Gastroesophageal sphincter (tissue), 4 donors: ENCODE measurements around the gene FA2H. TPM values are rescaled to one million over a fixed set of nuclear protein-coding genes. Genes with fewer than 3 reads are reported as not detected.

Experiments
- ATAC-seq: fragments of 150-250 bp; one replicate; pipeline ENCODE4 v1.9.1; 2016; ENCODE audit warnings: mild to moderate bottlenecking, moderate library complexity
- H3K27ac ChIP-seq, 4 donors: fragments of 200-600 bp; sonication (generic) in 3 of 4; 1 replicate in 3 of 4; 2 replicates in 1 of 4; pipeline ENCODE4 v1.5.1; 2016 to 2019
- H3K27me3 ChIP-seq: fragments of 200-600 bp; sonication (generic); one replicate; pipeline ENCODE4 v1.5.1; 2019
- H3K36me3 ChIP-seq, 2 donors: fragments of 200-600 bp; sonication (generic); one replicate each; pipeline ENCODE4 v1.5.1; 2019; ENCODE audit warnings: control low read depth in 1 of 2
- H3K4me1 ChIP-seq, 3 donors: fragments of 200-600 bp; sonication (generic); 1 replicate in 2 of 3; 2 replicates in 1 of 3; pipeline ENCODE4 v1.5.1; 2016 to 2019; ENCODE audit warnings: control low read depth in 2 of 3
- H3K4me3 ChIP-seq, 2 donors: fragments of 200-600 bp; sonication (generic); one replicate each; pipeline ENCODE4 v1.5.1; 2019; ENCODE audit warnings: mild to moderate bottlenecking in 1 of 2, moderate library complexity in 1 of 2
- H3K9me3 ChIP-seq, 3 donors: fragments of 200-600 bp; sonication (generic); one replicate each; pipeline ENCODE4 v1.5.1; 2017 to 2019; ENCODE audit warnings: control low read depth in 2 of 3
- CTCF ChIP-seq, 4 experiments: fragments of 200-600 bp in 2 of 4; fragments of 450-650 bp in 2 of 4; sonication (generic) in 1 of 4; IDR thresholded peaks; one replicate each; pipeline ENCODE4 v1.5.1; 2017 to 2019; ENCODE audit warnings: antibody characterized with exemption in 4 of 4, mild to moderate bottlenecking in 2 of 4, moderate library complexity in 2 of 4
- EP300 ChIP-seq: sonication (generic); formaldehyde crosslinking; IDR thresholded peaks from one replicate; pipeline ENCODE4 v1.6.1; 2017; ENCODE audit warnings: antibody characterized with exemption, mild to moderate bottlenecking
- POLR2A ChIP-seq, 2 donors: fragments of 450-650 bp; IDR thresholded peaks; one replicate each; pipeline ENCODE4 v1.6.1; 2017; ENCODE audit warnings: antibody characterized with exemption in 2 of 2, mild to moderate bottlenecking in 2 of 2, moderate library complexity in 1 of 2
- POLR2AphosphoS5 ChIP-seq: sonication (generic); formaldehyde crosslinking; IDR thresholded peaks from one replicate; pipeline ENCODE4 v1.6.1; 2017; ENCODE audit warnings: antibody characterized with exemption
- WGBS, 2 donors: methylation state at CpG; one replicate each; pipeline ENCODE4 v1.1.5; 2018; ENCODE audit warnings: low coverage in 1 of 2; 5-methylcytosine and 5-hydroxymethylcytosine counted together
- total RNA-seq, 4 donors: library from RNA; depleted of rRNA; stranded (reverse); fragments of >200 nt; gene quantifications; one replicate each; pipeline ENCODE4 v1.1.0, GENCODE V29; 2016

FA2H gene
- total RNA-seq, 4 donors from 2014 or later, result 0.27 to 2.2 (median 0.31) TPM; not detected in 1

DNA sequence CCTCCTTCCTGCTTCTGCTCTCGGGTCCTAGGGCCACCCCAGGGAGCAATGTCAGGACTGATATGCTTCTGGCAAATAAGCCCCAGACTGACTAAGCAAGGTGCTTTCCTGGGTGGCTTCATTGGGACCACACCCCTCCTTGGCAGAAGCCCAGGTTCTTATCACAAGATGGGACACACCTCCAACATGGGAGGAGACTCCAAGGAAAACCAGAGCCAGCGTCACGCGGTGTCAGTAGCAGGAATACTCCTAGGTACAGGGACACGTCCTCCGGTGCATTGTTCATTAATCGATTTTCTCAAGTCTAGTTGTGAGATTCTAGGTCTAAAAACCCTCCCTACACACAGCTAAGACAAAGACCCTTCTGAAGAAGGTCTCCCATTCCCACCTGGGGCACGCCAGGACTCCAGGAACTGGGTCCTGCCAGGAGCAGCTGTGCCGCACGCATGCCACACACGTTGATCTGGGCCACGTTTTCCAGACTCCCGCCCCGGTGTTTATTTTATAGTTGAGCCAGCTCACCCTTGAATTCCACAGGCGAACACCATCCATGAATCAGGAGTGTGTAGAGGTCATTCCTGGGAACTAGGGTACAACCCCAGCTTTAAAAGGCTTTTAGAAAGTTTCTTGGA, 30.8 kb downstream of the FA2H start:
- H3K27me3 ChIP-seq, result peaks cover 6% of the 10 kb centered on the region
- H3K36me3 ChIP-seq, result no peaks in the 10 kb centered on the region
- ATAC-seq, result peak; percentile 23
- WGBS, 2 donors, result 0 to 23% methylated on average over 1 to 8 of the region's 15 CpGs
- no peak overlapping the region for H3K27ac ChIP-seq
- TF ChIP-seq POLR2A (IDR thresholded peaks at IDR 0.05) (no peak), EP300 (no peak), CTCF (IDR thresholded peaks at IDR 0.05) (no peak), POLR2AphosphoS5 (peak; percentile 60)
- H3K4me1 ChIP-seq, result peaks cover 0 to 23% (median 0%) of the 10 kb centered on the region in 3 donors
- H3K9me3 ChIP-seq, result no peaks in the 10 kb centered on the region
- no peak overlapping the region for H3K4me3 ChIP-seq

DNA sequence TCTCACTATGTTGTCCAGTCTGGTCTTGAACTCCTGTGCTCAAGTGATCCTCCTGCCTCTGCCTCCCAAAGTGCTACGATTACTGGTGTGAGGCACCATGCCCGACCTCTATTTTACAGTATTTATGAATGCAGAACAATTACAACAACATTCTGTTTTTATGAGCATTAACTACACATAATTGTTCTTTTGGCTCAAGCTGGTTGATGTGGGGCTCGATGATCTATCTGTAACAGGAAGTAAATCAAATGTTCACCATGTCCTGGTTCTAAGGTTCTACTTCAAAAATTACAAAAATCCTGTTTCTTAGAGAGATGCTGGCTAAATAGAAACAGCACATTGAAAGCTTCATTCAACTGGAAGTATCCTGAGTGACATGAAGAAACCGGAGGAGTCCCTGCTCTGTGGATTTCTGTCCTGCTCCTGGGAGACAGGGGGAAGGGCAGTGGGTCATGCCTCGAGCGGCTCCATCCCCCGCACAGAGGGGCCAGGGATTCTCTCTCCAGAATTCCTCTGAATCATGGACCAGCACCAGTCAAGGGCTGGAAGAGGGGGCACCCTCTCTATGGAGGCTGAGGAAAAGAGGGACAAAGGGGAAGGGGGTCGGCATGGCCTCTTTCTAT, 31.5 kb downstream of the FA2H start:
- TF ChIP-seq POLR2A (IDR thresholded peaks at IDR 0.05), result no peak
- TF ChIP-seq CTCF (IDR thresholded peaks at IDR 0.05), result no peak
- TF ChIP-seq EP300, result no peak
- TF ChIP-seq POLR2AphosphoS5, result no peak
- H3K36me3 ChIP-seq, result no peaks in the 10 kb centered on the region
- WGBS, 2 donors, result 49 to 82% methylated on average over 4 to 7 of the region's 8 CpGs
- no peak overlapping the region for H3K27ac ChIP-seq
- no peak overlapping the region for H3K4me3 ChIP-seq
- no peak for ATAC-seq
- peaks cover 0 to 23% (median 0%) of the 10 kb centered on the region in 3 donors for H3K4me1 ChIP-seq
- H3K9me3 ChIP-seq, result no peaks in the 10 kb centered on the region
- no peaks in the 10 kb centered on the region for H3K27me3 ChIP-seq

DNA sequence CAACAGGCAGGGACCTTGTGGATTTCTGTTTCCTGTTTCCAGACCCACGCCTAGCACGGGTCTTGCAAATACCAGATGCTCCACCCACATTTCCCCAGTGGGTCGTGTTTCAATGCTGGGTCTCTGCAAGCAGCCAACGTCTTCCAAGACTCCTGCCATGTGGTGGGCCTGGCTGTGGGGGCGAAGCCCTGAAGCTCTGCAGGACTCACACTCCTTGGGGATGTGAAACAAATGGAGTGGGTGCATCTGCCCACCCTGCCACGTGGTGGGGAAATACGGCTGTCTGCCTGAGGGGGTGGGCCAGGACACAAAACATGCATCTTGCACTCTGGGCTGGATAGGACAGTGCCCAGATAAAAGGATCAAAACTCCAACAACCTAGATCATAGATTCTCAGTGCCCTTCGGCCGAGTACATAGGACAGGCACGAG, 32.6 kb downstream of the FA2H start:
- no peak for ATAC-seq
- H3K4me1 ChIP-seq, result peaks cover 0 to 23% (median 0%) of the 10 kb centered on the region in 3 donors
- WGBS, 2 donors, result 47 to 50% methylated on average over 7 to 8 of the region's 10 CpGs

GRCh38 chr16:74740795-74741304, 33.8 kb downstream of the FA2H start:
- TF ChIP-seq POLR2A (IDR thresholded peaks at IDR 0.05) (no peak), CTCF (IDR thresholded peaks at IDR 0.05) (no peak), EP300 (no peak), POLR2AphosphoS5 (no peak)
- ATAC-seq, result no peak
- peaks cover 9% of the 10 kb centered on the region for H3K27me3 ChIP-seq
- H3K4me3 ChIP-seq, result no peak overlapping the region
- WGBS, 2 donors, result 59 to 89% methylated on average over 1 to 11 of the region's 13 CpGs
- no peaks in the 10 kb centered on the region for H3K9me3 ChIP-seq
- H3K36me3 ChIP-seq, result no peaks in the 10 kb centered on the region
- H3K27ac ChIP-seq, result no peak overlapping the region
- H3K4me1 ChIP-seq, result peaks cover 0 to 23% (median 0%) of the 10 kb centered on the region in 3 donors

More for the DNA sequence above, 32.6 kb downstream of the FA2H start:
- Histone ChIP-seq H3K27me3 (no peaks in the 10 kb centered on the region), H3K27ac (no peak overlapping the region), H3K36me3 (no peaks in the 10 kb centered on the region), H3K4me3 (no peak overlapping the region), H3K9me3 (no peaks in the 10 kb centered on the region)
- TF ChIP-seq POLR2AphosphoS5 (no peak), EP300 (no peak), POLR2A (IDR thresholded peaks at IDR 0.05) (no peak), CTCF (IDR thresholded peaks at IDR 0.05) (no peak)
